HG02884 (cell line): ENCODE results near the gene TRIM45.
"Not testable (repeated sequence)": the region's sequence is repeated elsewhere in the genome, so short reads cannot be mapped to it uniquely, and the experiment has no call there.

Experiments
- ATAC-seq: cut with Tn5 transposase; IDR thresholded peaks from one replicate; pipeline ENCODE4 v1.9.1; 2021; ENCODE audit warnings: mild to moderate bottlenecking, moderate library complexity; ENCODE audit not compliant: unreplicated experiment

TRIM45 gene

DNA sequence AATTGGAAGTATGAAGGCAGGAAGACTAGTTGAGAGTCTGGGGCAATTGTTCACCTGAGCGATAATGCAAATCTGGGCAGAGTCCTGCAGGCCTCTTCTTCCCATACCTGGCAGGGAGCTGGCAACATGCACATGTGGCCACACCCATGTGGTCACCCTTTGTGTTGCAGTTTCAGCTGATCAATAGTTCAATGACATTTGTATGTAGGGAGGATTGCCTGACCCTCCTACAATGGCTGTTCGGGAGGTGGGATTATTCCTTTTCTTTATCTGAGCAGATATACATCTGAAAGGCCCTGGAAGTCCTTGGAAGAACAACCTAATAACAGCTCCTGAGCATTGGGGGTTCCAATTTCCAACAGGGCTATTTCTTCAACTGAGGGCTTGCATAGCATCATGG lies 15.2 kb upstream of the TRIM45 start:
- ATAC-seq: no peak

DNA sequence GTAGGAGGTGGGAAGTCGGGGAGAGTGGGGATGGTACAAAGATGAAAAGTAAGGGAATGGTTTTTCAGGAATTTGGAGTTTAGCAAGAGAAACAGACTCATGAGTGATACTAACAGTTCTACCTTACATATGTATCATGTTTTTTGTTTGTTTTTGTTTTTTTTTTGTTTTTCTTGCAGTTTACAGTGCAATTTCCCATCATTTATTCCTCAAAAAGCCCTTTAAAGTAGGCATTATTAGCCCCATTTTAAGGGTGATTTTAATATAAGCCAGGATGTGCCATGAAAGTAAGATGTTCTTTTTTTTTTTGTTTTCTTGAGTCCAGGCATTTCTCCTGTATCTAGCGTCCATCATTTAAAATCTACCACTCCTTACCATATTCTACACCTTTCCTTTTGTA lies 13.8 kb upstream of the TRIM45 start:
- ATAC-seq: no peak

DNA sequence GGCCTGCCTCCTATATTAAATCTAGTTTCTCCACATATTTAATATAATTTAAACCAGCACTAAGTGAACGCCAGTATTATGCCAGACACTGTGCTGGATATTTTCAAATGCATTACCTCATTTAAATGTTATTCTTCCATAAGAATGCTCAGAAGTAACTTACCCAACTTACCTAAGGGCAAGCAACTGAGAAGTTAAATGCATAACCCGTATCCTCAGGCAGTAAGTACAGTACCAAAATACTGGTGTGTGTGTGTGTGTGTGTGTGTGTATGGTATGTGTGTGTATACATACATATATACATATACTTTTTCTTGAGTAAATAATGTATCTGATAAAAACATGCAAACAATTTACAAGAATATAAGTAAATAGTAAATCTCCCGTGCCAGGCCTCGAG lies 9.0 kb upstream of the TRIM45 start:
- ATAC-seq: no peak

DNA sequence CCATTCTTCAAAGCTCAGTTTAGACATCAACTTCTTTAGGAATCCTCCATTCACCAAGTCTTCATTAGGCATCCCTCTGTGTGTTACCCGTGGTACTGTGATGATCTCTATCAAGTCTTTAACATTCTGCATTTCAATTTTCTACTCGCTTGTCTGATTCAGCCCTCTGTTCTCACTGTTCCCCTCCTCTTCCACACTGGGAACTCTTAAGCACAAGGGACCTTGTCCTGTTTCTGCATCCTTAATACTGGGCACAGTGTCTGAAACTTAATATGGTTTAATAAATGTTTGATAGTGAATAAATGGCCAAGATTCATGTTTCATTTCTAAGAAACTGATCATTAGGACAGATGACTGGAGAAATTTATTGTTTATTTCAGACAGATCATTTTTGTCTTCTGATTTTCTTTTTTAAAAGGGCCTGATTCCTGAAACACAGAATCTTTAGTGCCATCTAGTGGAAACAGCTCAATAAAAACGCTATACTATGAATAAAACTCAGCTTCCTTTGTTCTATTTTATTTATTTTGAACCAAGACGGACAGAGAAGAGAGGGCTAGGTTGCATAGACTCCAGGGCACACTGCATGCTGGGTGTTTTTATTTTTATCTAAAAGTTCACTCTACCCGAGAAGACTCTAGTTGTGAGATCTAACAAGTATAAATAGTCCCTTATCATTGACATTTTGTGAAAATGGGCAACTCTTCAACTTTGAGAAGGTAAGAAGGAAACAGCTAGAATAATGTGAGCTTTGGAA lies 7.0 kb upstream of the TRIM45 start:
- ATAC-seq: no peak

DNA sequence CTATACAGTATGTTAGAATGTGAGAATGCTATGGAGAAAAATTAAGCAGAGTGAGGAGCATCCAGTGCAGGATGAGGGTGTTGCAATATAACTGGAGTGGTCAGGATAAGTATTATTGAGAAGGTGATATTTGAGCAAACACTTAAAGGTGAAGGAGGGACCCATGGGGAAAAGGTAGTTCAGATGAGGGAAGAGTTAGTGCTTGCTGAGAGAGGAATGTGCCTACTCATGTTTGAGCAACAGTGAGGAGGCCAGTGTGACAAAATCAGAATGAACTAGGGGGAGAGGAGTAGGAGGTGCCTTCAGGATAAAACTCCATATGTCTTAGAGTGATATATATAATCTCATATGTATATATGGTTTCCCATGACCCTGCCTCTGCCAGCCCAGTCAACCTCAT lies 6.2 kb upstream of the TRIM45 start:
- no peak for ATAC-seq

DNA sequence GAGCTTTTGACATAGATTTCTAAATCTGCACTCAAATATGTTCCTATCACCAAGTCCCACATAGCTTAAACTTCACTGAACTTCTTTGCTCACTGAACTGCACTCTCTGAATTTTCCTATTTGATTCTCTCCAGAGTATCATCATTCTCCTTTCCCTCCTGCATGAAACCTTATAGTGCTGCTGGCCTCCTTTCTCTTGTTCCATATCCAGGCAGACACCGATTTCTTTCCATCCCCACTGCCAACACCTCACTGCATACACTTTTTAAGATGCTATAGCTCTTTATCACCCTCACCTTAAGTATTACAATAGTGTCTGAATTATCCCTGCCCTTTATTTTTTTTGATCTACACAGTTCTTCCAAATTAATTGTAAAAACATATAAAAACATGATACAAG lies 3.1 kb upstream of the TRIM45 start:
- no peak for ATAC-seq

DNA sequence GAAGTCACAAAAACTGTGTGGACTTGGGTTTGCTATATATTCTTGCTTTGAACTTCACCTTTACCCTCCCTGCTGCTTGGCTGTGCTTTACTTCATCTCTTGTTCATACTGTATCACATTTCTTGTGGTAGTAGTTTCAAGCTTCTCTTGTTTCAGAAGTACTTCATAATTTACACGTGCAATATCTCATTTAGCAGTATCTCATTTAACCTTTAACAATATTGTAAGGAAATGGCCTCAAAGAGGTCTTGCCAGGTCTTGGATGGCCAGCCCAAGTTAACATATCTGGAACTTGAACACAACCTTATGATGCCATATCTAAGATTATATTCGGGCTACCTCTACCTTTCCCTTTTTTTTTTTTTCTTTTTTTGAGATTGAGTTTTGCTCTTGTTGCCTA lies 1.7 kb upstream of the TRIM45 start:
- no peak for ATAC-seq

DNA sequence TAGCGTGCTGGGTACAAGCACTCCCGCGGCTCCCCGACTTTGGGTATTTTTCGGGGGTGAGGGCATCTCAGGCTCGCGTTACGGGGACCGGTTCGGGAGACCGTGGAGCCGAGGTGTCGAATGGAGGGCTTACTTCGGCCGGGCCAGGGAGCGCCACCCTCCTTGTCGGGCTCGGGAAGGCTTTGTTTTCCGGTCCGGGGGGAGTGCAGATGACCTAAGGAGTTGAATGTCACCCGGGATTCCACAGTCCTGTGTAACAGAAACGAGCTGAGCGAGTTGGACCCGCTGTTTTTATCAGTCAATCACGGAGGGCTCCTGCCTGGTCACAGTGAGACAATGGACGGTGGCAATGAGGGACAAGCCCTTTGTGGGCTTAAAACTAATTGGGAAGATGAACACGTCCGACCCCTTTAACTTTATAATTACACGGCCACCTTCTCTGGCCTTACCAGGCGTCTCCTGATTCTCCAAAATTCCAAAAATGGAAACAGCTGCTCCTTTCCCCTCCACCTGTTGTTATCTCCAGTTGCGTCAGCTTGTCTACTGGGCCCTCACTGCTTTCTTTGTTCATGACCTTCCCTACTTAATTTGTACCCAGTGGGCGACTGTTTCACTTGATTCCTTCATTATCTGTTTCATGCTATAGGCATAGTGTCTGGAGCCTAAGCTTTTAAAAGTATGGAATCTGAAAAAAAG lies 929 bp upstream of the TRIM45 start:
- ATAC-seq: no peak

GRCh38 chr1:117120774-117121588 lies 568 bp downstream of the TRIM45 start:
- ATAC-seq: no peak

DNA sequence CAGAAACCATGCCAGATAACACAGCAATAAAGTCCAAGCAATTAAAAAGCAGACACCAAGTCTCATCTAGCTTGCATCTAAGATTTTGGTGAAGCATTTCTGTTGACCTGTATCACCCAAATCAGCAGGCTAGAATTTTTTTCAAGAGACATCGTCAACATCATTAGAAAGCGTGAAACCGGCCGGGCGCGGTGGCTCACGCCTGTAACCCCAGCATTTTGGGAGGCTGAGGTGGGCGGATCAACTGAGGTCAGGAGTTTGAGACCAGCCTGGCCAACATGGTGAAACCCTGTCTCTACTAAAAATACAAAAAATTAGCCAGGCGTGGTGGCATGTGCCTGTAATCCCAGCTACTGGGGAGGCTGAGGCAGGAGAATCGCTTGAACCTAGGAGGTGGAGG lies 2.4 kb downstream of the TRIM45 start:
- not testable (repeated sequence) for ATAC-seq

DNA sequence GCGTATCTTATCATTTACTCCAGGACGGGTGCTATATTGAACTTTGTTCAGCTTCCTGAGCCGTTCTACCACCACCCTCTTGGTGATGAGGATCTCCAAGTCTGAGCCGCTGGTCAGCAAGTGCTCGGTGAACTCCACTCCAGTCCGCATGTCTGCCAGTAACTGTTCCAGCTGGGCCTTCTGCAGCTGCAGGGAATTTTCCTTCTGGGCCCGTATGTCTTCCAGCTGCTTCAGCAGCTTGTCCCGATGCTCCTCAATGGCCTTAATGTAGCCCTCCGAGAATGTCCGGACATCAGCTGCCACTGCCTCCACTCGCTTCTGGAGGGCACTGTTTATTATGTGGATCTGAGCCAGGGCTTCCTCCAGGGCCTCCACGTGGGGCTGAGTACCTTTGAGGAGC lies 3.4 kb downstream of the TRIM45 start:
- no peak for ATAC-seq

DNA sequence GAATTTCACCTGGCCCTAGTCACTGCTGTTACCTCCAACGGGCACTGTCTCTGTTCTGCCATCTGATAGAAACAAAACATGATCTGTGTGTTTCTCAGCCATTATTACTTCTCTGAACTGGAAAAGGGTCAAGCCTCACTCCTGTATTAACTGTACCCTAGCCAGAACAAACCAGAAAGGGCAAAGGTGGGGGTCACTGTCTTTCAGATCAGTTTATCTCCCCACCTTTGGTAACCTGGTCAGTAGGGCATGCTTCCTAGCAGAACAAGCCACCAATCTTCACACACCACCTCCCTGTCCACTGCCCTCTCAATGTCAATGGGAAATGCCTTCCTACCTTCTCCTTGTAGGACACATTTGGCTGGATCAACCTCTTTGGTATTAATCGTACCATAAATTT lies 3.9 kb downstream of the TRIM45 start:
- ATAC-seq: no peak

DNA sequence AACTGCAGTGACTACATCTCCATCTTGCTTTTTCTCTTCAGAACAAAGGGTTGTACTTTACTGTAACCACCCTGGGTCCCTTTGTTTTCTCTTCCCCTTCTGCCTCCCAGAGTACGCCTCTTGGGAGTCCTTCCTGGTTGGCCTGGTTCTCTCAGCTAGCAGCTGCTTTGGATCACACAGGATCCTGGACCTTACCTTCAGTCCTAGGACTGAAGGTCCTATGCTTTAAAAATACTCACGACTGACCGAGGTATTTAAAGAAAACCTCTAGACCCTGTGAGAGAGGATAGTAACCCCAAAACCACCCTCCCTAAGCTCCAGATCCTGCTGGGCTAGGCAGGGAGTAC lies 4.8 kb downstream of the TRIM45 start:
- no peak for ATAC-seq

- no peak for ATAC-seq
Measured at GRCh38 chr1:117116090-117116783, 5.3 kb downstream of the TRIM45 start.

DNA sequence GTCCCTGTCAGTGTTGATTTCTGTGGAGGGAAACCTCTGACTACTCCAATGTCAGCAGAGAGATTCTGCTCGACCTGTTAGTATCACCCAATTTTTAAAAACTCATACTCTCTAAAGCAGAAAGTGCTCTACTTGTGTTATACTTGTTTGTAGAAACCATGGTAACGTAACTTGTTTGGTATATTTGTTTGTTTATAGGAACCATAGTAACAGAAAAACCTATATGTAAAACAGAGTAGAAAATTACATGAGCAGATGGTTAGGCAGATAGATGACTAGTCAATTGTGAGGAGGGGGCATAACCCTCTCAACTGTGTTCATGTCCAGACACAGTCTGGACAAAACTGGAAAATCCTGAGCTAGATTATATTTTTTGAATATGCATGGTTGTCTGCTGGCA lies 6.7 kb downstream of the TRIM45 start:
- ATAC-seq: no peak

GRCh38 chr1:117113199-117113598 lies 8.3 kb downstream of the TRIM45 start:
- ATAC-seq: no peak

DNA sequence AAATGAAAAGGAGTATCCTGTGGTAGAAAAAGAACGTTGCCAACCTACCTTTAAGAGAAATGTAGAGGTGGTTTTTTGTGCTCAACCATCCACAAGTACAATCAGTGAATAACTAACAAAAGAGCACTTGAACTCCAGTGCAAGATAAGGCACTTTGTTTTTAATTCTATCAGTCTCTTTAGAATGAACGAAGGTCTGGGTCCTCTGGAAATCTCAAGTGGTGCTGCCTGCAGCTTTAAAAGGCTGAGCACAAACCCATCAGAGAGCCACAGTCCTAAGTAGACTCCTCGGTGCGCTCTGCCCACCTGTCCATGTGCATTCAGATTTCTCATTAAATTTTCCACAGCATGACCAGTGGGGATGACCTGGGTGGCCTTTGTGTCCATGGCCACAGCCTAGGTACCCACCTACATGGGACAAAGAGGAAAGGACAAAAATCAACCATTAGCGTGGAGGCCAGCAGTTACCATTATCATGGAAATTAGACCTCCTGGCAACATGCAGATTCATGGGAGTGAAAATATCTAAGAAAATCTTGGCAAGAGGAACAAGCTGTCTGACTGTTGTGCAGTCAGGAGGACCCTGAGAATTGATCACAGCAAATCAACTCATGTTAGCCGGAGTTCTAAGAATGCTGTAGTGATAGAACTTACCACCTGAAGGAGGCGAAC lies 9.4 kb downstream of the TRIM45 start:
- no peak for ATAC-seq

- no peak for ATAC-seq
Measured at GRCh38 chr1:117110774-117111173, 10.8 kb downstream of the TRIM45 start.

- no peak for ATAC-seq
Measured at GRCh38 chr1:117107364-117107763, 14.2 kb downstream of the TRIM45 start.

GRCh38 chr1:117106478-117106877 lies 15.1 kb downstream of the TRIM45 start:
- no peak for ATAC-seq

- no peak for ATAC-seq
Measured at GRCh38 chr1:117105722-117106121, 15.8 kb downstream of the TRIM45 start.
